ENCODE measurements around the gene HECTD2.

- TF ChIP-seq CTCF (conservative IDR thresholded peaks at IDR 0.05; ENCODE audit: low read length) (no peak), EZH2phosphoT487 (IDR thresholded peaks at IDR 0.05; ENCODE audit: borderline replicate concordance, low read depth, low read length) (no peak)
Measured at GRCh38 chr10:91464500-91464899, 54.4 kb downstream of the HECTD2 start.
